HFF-Myc (cell line): ENCODE results near the gene MUC6.

Source experiments
- DNase-seq: peaks from one replicate; pipeline ENCODE4 v3.0.0-alpha.2; 2011; ENCODE audit warnings: low read depth; ENCODE audit errors: extremely low read depth
- H3K4me3 ChIP-seq: replicated peaks from 2 replicates; pipeline ENCODE4 v1.5.1; 2011; ENCODE audit warnings: low read depth, mild to moderate bottlenecking, control low read depth, low read length
- CTCF ChIP-seq: IDR thresholded peaks from 2 replicates; pipeline ENCODE4 v1.5.1; 2012; ENCODE audit warnings: mild to moderate bottlenecking, low read depth, low read length, control low read depth; ENCODE audit errors: missing control alignments

Gene MUC6

GRCh38 chr11:1062075-1062820 lies 25.7 kb upstream of the MUC6 start:
- DNase-seq = no peak
- no peak for TF ChIP-seq CTCF
- no peak overlapping the region for H3K4me3 ChIP-seq

GRCh38 chr11:1060852-1061616 lies 24.5 kb upstream of the MUC6 start:
- no peak for TF ChIP-seq CTCF

GRCh38 chr11:1060410-1060809 lies 23.9 kb upstream of the MUC6 start:
- no peak for TF ChIP-seq CTCF
- no peak overlapping the region for H3K4me3 ChIP-seq
- no peak for DNase-seq

More at GRCh38 chr11:1060852-1061616, 24.5 kb upstream of the MUC6 start:
- H3K4me3 ChIP-seq = no peak overlapping the region
- DNase-seq = peak; percentile 25

GRCh38 chr11:1059759-1060158 lies 23.2 kb upstream of the MUC6 start:
- no peak for DNase-seq
- no peak for TF ChIP-seq CTCF

GRCh38 chr11:1057806-1058205 lies 21.3 kb upstream of the MUC6 start:
- no peak for DNase-seq
- no peak for TF ChIP-seq CTCF
- no peak overlapping the region for H3K4me3 ChIP-seq

More at GRCh38 chr11:1059759-1060158, 23.2 kb upstream of the MUC6 start:
- no peak overlapping the region for H3K4me3 ChIP-seq

- no peak for DNase-seq
- no peak for TF ChIP-seq CTCF
- no peak overlapping the region for H3K4me3 ChIP-seq
These were observed 19.7 kb upstream of the MUC6 start for GRCh38 chr11:1055990-1056771.
